ENCODE measurements around the gene GSTA2. TPM values are rescaled to one million over a fixed set of nuclear protein-coding genes. Genes with fewer than 3 reads are reported as not detected.
"Not testable (repeated sequence)": the region's sequence is repeated elsewhere in the genome, so short reads cannot be mapped to it uniquely, and the experiment has no call there.

GSTA2 gene
- total RNA-seq, 1 donor from 2014 or later = not detected

GRCh38 chr6:52724042-52724405 lies 39.3 kb downstream of the GSTA2 start:
- no peak for DNase-seq (ENCODE audit: low spot score in 2 of 2, unreplicated experiment in 2 of 2)
- H3K27ac Mint-ChIP-seq = no peak overlapping the region
- H3K4me3 Mint-ChIP-seq = no peak overlapping the region
- no peak for TF ChIP-seq CTCF (IDR thresholded peaks at IDR 0.05; ENCODE audit: unreplicated experiment)
- no peaks in the 10 kb centered on the region for H3K36me3 Mint-ChIP-seq
- H3K4me1 Mint-ChIP-seq = no peaks in the 10 kb centered on the region
- H3K27me3 Mint-ChIP-seq (ENCODE audit: low read depth) = no peaks in the 10 kb centered on the region
- H3K9me3 Mint-ChIP-seq = no peaks in the 10 kb centered on the region

GRCh38 chr6:52720321-52720720 lies 43.0 kb downstream of the GSTA2 start:
- DNase-seq (ENCODE audit: low spot score in 2 of 2, unreplicated experiment in 2 of 2) = no peak
- H3K27me3 Mint-ChIP-seq (ENCODE audit: low read depth) = no peaks in the 10 kb centered on the region
- no peak for TF ChIP-seq CTCF (IDR thresholded peaks at IDR 0.05; ENCODE audit: unreplicated experiment)
- H3K27ac Mint-ChIP-seq = no peak overlapping the region
- H3K9me3 Mint-ChIP-seq = no peaks in the 10 kb centered on the region
- no peaks in the 10 kb centered on the region for H3K36me3 Mint-ChIP-seq
- H3K4me1 Mint-ChIP-seq = no peaks in the 10 kb centered on the region
- no peak overlapping the region for H3K4me3 Mint-ChIP-seq

- H3K9me3 Mint-ChIP-seq = no peaks in the 10 kb centered on the region
- TF ChIP-seq CTCF (IDR thresholded peaks at IDR 0.05; ENCODE audit: unreplicated experiment) = no peak
- H3K27me3 Mint-ChIP-seq (ENCODE audit: low read depth) = peaks cover 2% of the 10 kb centered on the region
- no peak overlapping the region for H3K4me3 Mint-ChIP-seq
- no peaks in the 10 kb centered on the region for H3K4me1 Mint-ChIP-seq
- H3K36me3 Mint-ChIP-seq = no peaks in the 10 kb centered on the region
- no peak overlapping the region for H3K27ac Mint-ChIP-seq
- DNase-seq (ENCODE audit: low spot score in 2 of 2, unreplicated experiment in 2 of 2) = no peak
Observed at GRCh38 chr6:52718550-52718949, 44.7 kb downstream of the GSTA2 start.

- H3K36me3 Mint-ChIP-seq; H3K27ac Mint-ChIP-seq; H3K27me3 Mint-ChIP-seq (ENCODE audit: low read depth); DNase-seq (ENCODE audit: low spot score in 2 of 2, unreplicated experiment in 2 of 2); H3K4me3 Mint-ChIP-seq; H3K9me3 Mint-ChIP-seq; H3K4me1 Mint-ChIP-seq: not testable (repeated sequence)
Observed at GRCh38 chr6:52714761-52715160, 48.5 kb downstream of the GSTA2 start.

GRCh38 chr6:52712136-52712535 lies 51.1 kb downstream of the GSTA2 start:
- Mint-ChIP-seq H3K9me3 (peaks cover 12% of the 10 kb centered on the region), H3K27me3 (ENCODE audit: low read depth) (peaks cover 2% of the 10 kb centered on the region), H3K36me3 (no peaks in the 10 kb centered on the region), H3K4me1 (no peaks in the 10 kb centered on the region), H3K4me3 (no peak overlapping the region), H3K27ac (no peak overlapping the region)
- no peak for DNase-seq (ENCODE audit: low spot score in 2 of 2, unreplicated experiment in 2 of 2)
- no peak for TF ChIP-seq CTCF (IDR thresholded peaks at IDR 0.05; ENCODE audit: unreplicated experiment)

- TF ChIP-seq CTCF (IDR thresholded peaks at IDR 0.05; ENCODE audit: unreplicated experiment) = no peak
- Mint-ChIP-seq H3K4me3 (no peak overlapping the region), H3K27me3 (ENCODE audit: low read depth) (peaks cover 3% of the 10 kb centered on the region), H3K36me3 (no peaks in the 10 kb centered on the region), H3K9me3 (peaks cover 15% of the 10 kb centered on the region), H3K4me1 (no peaks in the 10 kb centered on the region), H3K27ac (no peak overlapping the region)
- no peak for DNase-seq (ENCODE audit: low spot score in 2 of 2, unreplicated experiment in 2 of 2)
Observed at GRCh38 chr6:52707963-52708680, 55.2 kb downstream of the GSTA2 start.

Measured in mesothelial cell of epicardium (in vitro differentiated cells).